Small intestine (tissue), 7 donors: ENCODE measurements around the gene ARID1A. TPM values are rescaled to one million over a fixed set of nuclear protein-coding genes. Genes with fewer than 3 reads are reported as not detected.
A peak's percentile ranks its signal among the peaks of the same experiment; 100 is the strongest.

ENCODE experiments used
- DNase-seq, 2 donors: peaks; one replicate each; pipeline versions ENCODE4 v3.0.0 to v3.0.0-alpha.2; 2013
- FAIRE-seq: peaks from 2 replicates; lab custom pipeline; 2012; peaks lifted over from hg19 to GRCh38; lab: Jason Lieb, UNC
- H3K27ac ChIP-seq, 3 donors: one replicate each; pipeline ENCODE4 v1.5.1; 2013; ENCODE audit warnings: low read length in 2 of 3, mild to moderate bottlenecking in 2 of 3, control low read depth in 1 of 3, inconsistent platforms in 1 of 3, low read depth in 1 of 3, moderate library complexity in 1 of 3
- H3K27me3 ChIP-seq, 3 donors: one replicate each; pipeline ENCODE4 v1.6.1; 2013; ENCODE audit warnings: low read length in 3 of 3, inconsistent platforms in 1 of 3; ENCODE audit not compliant: control insufficient read depth in 3 of 3, insufficient read depth in 3 of 3
- H3K36me3 ChIP-seq, 3 donors: one replicate each; pipeline ENCODE4 v1.6.1; 2013; ENCODE audit warnings: low read length in 3 of 3, inconsistent platforms in 1 of 3, low read depth in 1 of 3, mild to moderate bottlenecking in 1 of 3, moderate library complexity in 1 of 3; ENCODE audit not compliant: control insufficient read depth in 3 of 3, insufficient read depth in 2 of 3
- H3K4me1 ChIP-seq, 3 donors: one replicate each; pipeline ENCODE4 v1.6.1; 2013; ENCODE audit warnings: low read length in 2 of 3, inconsistent platforms in 1 of 3, low read depth in 1 of 3, mild to moderate bottlenecking in 1 of 3, moderate library complexity in 1 of 3; ENCODE audit not compliant: control insufficient read depth in 3 of 3, insufficient read depth in 2 of 3
- H3K4me3 ChIP-seq, 3 donors: one replicate each; pipeline ENCODE4 v1.5.1; 2013; ENCODE audit warnings: low read length in 3 of 3, control low read depth in 1 of 3, inconsistent platforms in 1 of 3, low read depth in 1 of 3, mild to moderate bottlenecking in 1 of 3, moderate library complexity in 1 of 3
- H3K9me3 ChIP-seq, 2 donors: one replicate each; pipeline ENCODE4 v1.6.1; 2013; ENCODE audit warnings: low read depth in 1 of 2, low read length in 1 of 2; ENCODE audit not compliant: control insufficient read depth in 2 of 2, insufficient read depth in 1 of 2
- WGBS, 3 donors: extraction: QIAGEN DNeasy Blood & Tissue Kit; methylation state at CpG; one replicate each; pipeline ENCODE4 v1.1.7; 2013; 5-methylcytosine and 5-hydroxymethylcytosine counted together
- polyA plus RNA-seq, 4 donors: library from polyadenylated mRNA; stranded (reverse) in 3 of 4; unstranded in 1 of 4; fragments of 200-250 nt in 3 of 4; fragments of 120-200 nt in 1 of 4; gene quantifications; one replicate each; pipeline versions ENCODE4 v1.2.1 to v1.2.3, GENCODE V29; 2013
- donor health status: healthy with polysubstance abuse.
- donor health status: control.
- donor health status: control.
- donor health status: Bipolar disorder and iron deficiency.
- donor health status: healthy.

The ARID1A gene
- polyA plus RNA-seq, 4 donors, result 7.8 to 59.7 (median 18.7) TPM

DNA sequence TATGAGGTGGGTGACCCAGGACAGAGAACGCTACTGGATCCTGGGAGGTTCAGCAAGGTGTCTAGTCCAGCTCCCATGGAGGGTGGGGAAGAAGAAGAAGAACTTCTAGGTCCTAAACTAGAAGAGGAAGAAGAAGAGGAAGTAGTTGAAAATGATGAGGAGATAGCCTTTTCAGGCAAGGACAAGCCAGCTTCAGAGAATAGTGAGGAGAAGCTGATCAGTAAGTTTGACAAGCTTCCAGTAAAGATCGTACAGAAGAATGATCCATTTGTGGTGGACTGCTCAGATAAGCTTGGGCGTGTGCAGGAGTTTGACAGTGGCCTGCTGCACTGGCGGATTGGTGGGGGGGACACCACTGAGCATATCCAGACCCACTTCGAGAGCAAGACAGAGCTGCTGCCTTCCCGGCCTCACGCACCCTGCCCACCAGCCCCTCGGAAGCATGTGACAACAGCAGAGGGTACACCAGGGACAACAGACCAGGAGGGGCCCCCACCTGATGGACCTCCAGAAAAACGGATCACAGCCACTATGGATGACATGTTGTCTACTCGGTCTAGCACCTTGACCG lies 83.4 kb downstream of the ARID1A start:
- DNase-seq (no peak), FAIRE-seq (no peak)
- Histone ChIP-seq H3K36me3 (peaks cover 10 to 69% (median 43%) of the 10 kb centered on the region in 3 donors), H3K27me3 (no peaks in the 10 kb centered on the region), H3K4me3 (no peak overlapping the region), H3K9me3 (no peaks in the 10 kb centered on the region), H3K27ac (no peak overlapping the region), H3K4me1 (peaks cover 2 to 11% (median 8%) of the 10 kb centered on the region in 3 donors)
- 82 to 86% (median 84%) methylated on average over 11 of the region's 11 CpGs for WGBS, 3 donors

DNA sequence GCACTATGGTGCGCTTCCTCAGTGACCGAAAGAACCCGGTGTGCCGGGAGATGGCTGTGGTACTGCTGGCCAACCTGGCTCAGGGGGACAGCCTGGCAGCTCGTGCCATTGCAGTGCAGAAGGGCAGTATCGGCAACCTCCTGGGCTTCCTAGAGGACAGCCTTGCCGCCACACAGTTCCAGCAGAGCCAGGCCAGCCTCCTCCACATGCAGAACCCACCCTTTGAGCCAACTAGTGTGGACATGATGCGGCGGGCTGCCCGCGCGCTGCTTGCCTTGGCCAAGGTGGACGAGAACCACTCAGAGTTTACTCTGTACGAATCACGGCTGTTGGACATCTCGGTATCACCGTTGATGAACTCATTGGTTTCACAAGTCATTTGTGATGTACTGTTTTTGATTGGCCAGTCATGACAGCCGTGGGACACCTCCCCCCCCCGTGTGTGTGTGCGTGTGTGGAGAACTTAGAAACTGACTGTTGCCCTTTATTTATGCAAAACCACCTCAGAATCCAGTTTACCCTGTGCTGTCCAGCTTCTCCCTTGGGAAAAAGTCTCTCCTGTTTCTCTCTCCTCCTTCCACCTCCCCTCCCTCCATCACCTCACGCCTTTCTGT lies 84.6 kb downstream of the ARID1A start:
- FAIRE-seq, result no peak
- H3K27ac ChIP-seq, result no peak overlapping the region

DNA sequence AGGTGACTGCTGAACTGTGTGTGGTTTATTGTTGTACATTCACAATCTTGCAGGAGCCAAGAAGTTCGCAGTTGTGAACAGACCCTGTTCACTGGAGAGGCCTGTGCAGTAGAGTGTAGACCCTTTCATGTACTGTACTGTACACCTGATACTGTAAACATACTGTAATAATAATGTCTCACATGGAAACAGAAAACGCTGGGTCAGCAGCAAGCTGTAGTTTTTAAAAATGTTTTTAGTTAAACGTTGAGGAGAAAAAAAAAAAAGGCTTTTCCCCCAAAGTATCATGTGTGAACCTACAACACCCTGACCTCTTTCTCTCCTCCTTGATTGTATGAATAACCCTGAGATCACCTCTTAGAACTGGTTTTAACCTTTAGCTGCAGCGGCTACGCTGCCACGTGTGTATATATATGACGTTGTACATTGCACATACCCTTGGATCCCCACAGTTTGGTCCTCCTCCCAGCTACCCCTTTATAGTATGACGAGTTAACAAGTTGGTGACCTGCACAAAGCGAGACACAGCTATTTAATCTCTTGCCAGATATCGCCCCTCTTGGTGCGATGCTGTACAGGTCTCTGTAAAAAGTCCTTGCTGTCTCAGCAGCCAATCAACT lies 85.5 kb downstream of the ARID1A start:
- FAIRE-seq, result no peak
- Histone ChIP-seq H3K4me1 (peaks cover 2 to 26% (median 13%) of the 10 kb centered on the region in 3 donors), H3K27me3 (no peaks in the 10 kb centered on the region), H3K9me3 (no peaks in the 10 kb centered on the region), H3K27ac (no peak overlapping the region), H3K4me3 (no peak overlapping the region), H3K36me3 (peaks cover 2 to 52% (median 26%) of the 10 kb centered on the region in 3 donors)
- 80 to 86% (median 84%) methylated on average over 11 of the region's 11 CpGs for WGBS, 3 donors
- no peak for DNase-seq

More for the DNA sequence above, 84.6 kb downstream of the ARID1A start:
- WGBS, 3 donors, result 91 to 92% (median 92%) methylated on average over 21 of the region's 21 CpGs
- peaks cover 2 to 17% (median 11%) of the 10 kb centered on the region in 3 donors for H3K4me1 ChIP-seq
- H3K4me3 ChIP-seq, result no peak overlapping the region
- no peaks in the 10 kb centered on the region for H3K27me3 ChIP-seq
- H3K36me3 ChIP-seq, result peaks cover 2 to 57% (median 30%) of the 10 kb centered on the region in 3 donors
- no peak for DNase-seq
- no peaks in the 10 kb centered on the region for H3K9me3 ChIP-seq

DNA sequence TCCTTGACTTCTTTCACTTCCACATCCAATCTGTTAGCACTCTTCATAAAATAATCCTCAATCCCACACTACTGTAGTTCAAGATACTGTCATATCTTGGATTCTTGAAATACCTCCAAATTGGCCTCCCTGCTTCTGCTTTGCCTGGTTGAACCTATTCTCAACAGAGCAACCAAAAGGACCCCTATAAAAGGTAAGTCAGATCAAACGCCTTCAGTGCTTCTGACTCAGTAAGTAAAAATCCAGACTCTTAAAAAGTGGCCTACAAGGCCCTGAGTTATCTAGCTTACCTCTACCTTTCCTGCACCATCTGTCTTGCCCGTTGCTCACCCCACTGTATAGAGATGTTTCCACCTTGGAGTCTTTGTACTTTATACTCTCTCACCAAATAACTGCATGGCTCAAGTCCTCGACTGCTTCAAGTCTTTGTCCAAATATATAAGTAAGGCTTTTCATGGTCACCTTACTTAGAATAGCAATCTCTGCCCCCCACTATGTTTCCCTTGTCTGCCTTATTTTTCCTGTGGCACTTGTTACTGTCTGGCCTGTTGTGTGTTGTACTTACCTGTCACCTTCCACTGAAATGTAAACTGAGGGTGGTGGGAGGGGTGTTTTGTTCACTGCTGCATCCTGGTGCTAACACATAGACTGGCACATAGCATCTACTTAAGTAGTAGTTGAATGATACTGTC lies 86.9 kb downstream of the ARID1A start:
- DNase-seq (no peak), FAIRE-seq (no peak)
- Histone ChIP-seq H3K27ac (no peak overlapping the region), H3K9me3 (no peaks in the 10 kb centered on the region), H3K27me3 (no peaks in the 10 kb centered on the region), H3K4me1 (peaks cover 2 to 37% (median 19%) of the 10 kb centered on the region in 3 donors), H3K36me3 (peaks cover 2 to 41% (median 24%) of the 10 kb centered on the region in 3 donors), H3K4me3 (no peak overlapping the region)
- WGBS, 3 donors, result 58 to 69% (median 64%) methylated on average over 3 of the region's 3 CpGs

DNA sequence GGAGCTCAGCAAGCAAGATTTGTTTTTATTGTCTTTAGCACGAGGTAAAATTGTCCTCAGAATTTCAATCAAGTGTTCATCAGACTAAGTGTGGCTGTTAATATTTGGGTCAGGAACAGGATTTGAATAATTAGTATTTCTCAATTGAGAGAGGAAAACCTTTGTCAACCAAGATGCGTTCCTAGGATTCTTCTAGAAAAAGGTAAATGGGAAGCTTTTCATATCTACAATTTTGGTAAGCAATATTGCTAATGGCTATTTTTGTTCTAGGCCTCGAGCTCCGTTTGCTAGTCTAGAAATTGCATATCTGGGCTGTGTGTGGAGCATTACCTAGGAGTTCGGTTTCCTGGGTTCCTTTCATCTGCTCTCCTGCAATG lies 87.8 kb downstream of the ARID1A start:
- Histone ChIP-seq H3K9me3 (no peaks in the 10 kb centered on the region), H3K4me1 (peaks cover 2 to 39% (median 19%) of the 10 kb centered on the region in 3 donors), H3K27ac (peak overlapping the region in 1 of 3 donors; percentile 28), H3K27me3 (no peaks in the 10 kb centered on the region), H3K36me3 (peaks cover 2 to 31% (median 22%) of the 10 kb centered on the region in 3 donors), H3K4me3 (peak overlapping the region in 1 of 3 donors; percentile 8)
- WGBS, 3 donors, result 72 to 78% (median 73%) methylated on average over 5 of the region's 5 CpGs
- FAIRE-seq, result no peak
- no peak for DNase-seq

DNA sequence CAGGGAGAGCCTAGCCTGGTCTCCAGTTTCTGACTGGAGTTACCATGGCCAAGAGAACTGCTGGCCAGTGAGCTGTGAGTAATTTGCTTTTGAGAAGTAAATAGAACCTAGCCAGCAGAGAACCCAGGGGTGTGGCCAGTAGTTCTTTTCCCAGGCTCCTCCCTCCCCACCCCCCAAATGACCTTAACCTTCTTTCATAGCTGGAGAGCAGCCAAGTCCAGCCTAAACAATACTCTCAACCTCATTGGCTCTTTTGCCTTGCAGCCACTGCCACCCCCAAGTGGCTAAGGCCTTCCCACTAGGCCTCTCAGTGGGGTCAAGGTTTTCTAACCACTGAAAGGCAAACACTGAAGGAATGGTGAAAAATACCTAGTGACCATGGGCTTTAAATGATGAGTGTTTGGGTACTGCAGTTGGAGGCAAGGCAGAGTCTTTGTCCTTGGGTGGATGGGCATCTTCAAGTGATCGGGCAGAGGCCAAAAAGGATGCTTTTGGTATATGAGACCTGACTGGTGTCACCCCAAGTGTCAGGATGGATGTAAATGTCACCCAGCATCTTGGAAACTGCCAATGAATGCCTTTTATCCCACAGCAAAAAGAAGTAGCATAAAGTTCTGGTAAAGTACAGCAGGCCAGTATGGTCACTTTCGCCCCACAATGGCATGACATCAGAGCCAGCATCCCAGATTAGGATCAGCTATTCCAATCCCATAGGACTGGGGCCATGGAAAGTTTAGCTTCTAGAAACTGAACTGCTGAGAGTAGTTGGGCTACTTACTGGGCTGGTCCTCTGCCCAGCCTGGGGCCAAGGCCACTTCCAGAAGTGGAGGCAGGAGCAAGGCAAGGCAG lies 88.4 kb downstream of the ARID1A start:
- no peak for FAIRE-seq
- DNase-seq, result peak; percentile 35 to 73
- H3K27ac ChIP-seq, result peak overlapping the region in 2 of 3 donors; percentile 28 to 33
- no peaks in the 10 kb centered on the region for H3K27me3 ChIP-seq
- no peak overlapping the region for H3K4me3 ChIP-seq
- H3K4me1 ChIP-seq, result peaks cover 2 to 42% (median 19%) of the 10 kb centered on the region in 3 donors
- no peaks in the 10 kb centered on the region for H3K9me3 ChIP-seq
- WGBS, 3 donors, result 92 to 100% (median 95%) methylated on average over 2 of the region's 2 CpGs
- peaks cover 2 to 25% (median 19%) of the 10 kb centered on the region in 3 donors for H3K36me3 ChIP-seq

DNA sequence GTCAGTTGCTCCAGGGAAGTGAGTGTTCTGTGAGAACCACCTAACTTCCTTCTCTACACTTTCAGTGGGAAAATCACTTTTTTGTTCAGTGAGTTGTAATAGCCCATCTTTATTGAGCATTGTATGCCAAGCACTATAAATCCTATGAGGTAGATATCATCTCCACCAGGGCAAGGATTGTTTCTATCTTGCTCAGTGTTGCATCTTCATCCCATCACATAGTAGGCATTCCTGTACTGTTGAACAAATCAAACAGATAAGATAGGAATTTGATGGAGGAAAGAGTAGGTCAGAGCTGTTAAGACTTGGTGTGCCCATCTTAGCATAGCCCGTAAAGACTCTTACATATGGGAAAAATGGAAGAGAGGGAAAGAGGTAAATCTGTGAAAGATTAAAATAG lies 89.1 kb downstream of the ARID1A start:
- Histone ChIP-seq H3K36me3 (peaks cover 2 to 19% (median 12%) of the 10 kb centered on the region in 3 donors), H3K4me3 (no peak overlapping the region), H3K9me3 (no peaks in the 10 kb centered on the region), H3K27me3 (no peaks in the 10 kb centered on the region), H3K27ac (peak overlapping the region in 2 of 3 donors; percentile 28 to 33), H3K4me1 (peaks cover 2 to 42% (median 19%) of the 10 kb centered on the region in 3 donors)
- FAIRE-seq (no peak), DNase-seq (no peak)
- WGBS, 3 donors, result 88 to 98% (median 94%) methylated on average over 1 of the region's 1 CpG
